Myocyte (in vitro differentiated cells): ENCODE results near the gene RGS9BP. TPM values are rescaled to one million over a fixed set of nuclear protein-coding genes. Genes with fewer than 3 reads are reported as not detected.
"Not testable (repeated sequence)": the region's sequence is repeated elsewhere in the genome, so short reads cannot be mapped to it uniquely, and the experiment has no call there.

Source experiments
- DNase-seq: peaks from one replicate; pipeline ENCODE4 v3.0.0-alpha.2; 2012; ENCODE audit warnings: low read depth
- total RNA-seq: library from RNA; depleted of rRNA; stranded (reverse); fragments of >200 nt; gene quantifications from 2 replicates; pipeline ENCODE4 v1.2.3, GENCODE V29; 2014

Gene RGS9BP
- total RNA-seq, 1 donor from 2014 or later, result 1.7 TPM

GRCh38 chr19:32671883-32672593 is 3.6 kb upstream of the RGS9BP start:
- no peak for DNase-seq

GRCh38 chr19:32672841-32673240 is 2.8 kb upstream of the RGS9BP start:
- no peak for DNase-seq

- DNase-seq, result no peak
Measured at GRCh38 chr19:32673573-32673972, 2.1 kb upstream of the RGS9BP start.

- DNase-seq, result no peak
Measured at GRCh38 chr19:32674153-32674930, 1.3 kb upstream of the RGS9BP start.

- peak; percentile 99 for DNase-seq
Measured at GRCh38 chr19:32674931-32675719, 523 bp upstream of the RGS9BP start, which contains the start of gene ANKRD27. Gene ANKRD27 (minus strand): TSS chr19:32675180. CDS start chr19:32659015, 16,165 bp downstream.

GRCh38 chr19:32676186-32676894 is 692 bp downstream of the RGS9BP start:
- no peak for DNase-seq

- DNase-seq, result no peak
Measured at GRCh38 chr19:32676895-32677359, 1.3 kb downstream of the RGS9BP start.

GRCh38 chr19:32677657-32678056 is 2.0 kb downstream of the RGS9BP start:
- peak; percentile 53 for DNase-seq

- DNase-seq, result no peak
Measured at GRCh38 chr19:32680986-32681385, 5.3 kb downstream of the RGS9BP start.

- no peak for DNase-seq
Measured at GRCh38 chr19:32682317-32682716, 6.7 kb downstream of the RGS9BP start.

GRCh38 chr19:32686847-32687475 is 11.3 kb downstream of the RGS9BP start:
- DNase-seq, result no peak

GRCh38 chr19:32687681-32688080 is 12.0 kb downstream of the RGS9BP start:
- no peak for DNase-seq

GRCh38 chr19:32688311-32688710 is 12.7 kb downstream of the RGS9BP start:
- no peak for DNase-seq

- peak; percentile 95 for DNase-seq
Measured at GRCh38 chr19:32691291-32691951, 15.8 kb downstream of the RGS9BP start, which contains the start of gene NUDT19. Gene NUDT19 (plus strand): TSS chr19:32691821. CDS start chr19:32691961, 140 bp downstream.

GRCh38 chr19:32691952-32692726 is 16.5 kb downstream of the RGS9BP start:
- peak; percentile 81 for DNase-seq

GRCh38 chr19:32692727-32693061 is 17.0 kb downstream of the RGS9BP start:
- DNase-seq, result no peak

GRCh38 chr19:32693151-32694108 is 17.8 kb downstream of the RGS9BP start:
- not testable (repeated sequence) for DNase-seq

- DNase-seq, result not testable (repeated sequence)
Measured at GRCh38 chr19:32694316-32694715, 18.7 kb downstream of the RGS9BP start.
